GM12878 (cell line): ENCODE data around the gene RAP1GDS1. TPM values are rescaled to one million over a fixed set of nuclear protein-coding genes. Genes with fewer than 3 reads are reported as not detected.

Experiments used
- ATAC-seq: fragments of 200-7000 bp; cut with Tn5 transposase; 3 replicates; pipeline ENCODE4 v1.9.1; 2020; ENCODE audit warnings: mild to moderate bottlenecking, moderate library complexity
- BruUV-seq: library from RNA; stranded (reverse); fragments of 400-500 nt; replicated peaks from 2 replicates; lab custom pipeline; 2021; lab: Mats Ljungman, UMichigan
- CTCF ChIA-PET: fragments of 300-600 bp; sonication (Branson Sonifier 250); formaldehyde crosslinking; extraction: SDS; loops from one replicate; lab custom pipeline; 2021; ENCODE audit warnings: inconsistent platforms; lab: Yijun Ruan, JAX
- POLR2A ChIA-PET: fragments of 350-600 bp; formaldehyde crosslinking; extraction: SDS; loops from one replicate; lab custom pipeline; 2021; ENCODE audit warnings: inconsistent platforms; lab: Charles Lee
- RAD21 ChIA-PET: fragments of 300-600 bp; sonication (Branson Sonifier 250); formaldehyde crosslinking; loops from one replicate; lab custom pipeline; 2023; ENCODE audit warnings: antibody characterized with exemption; ENCODE audit not compliant: unreplicated experiment; lab: Charles Lee
- SMC1A ChIA-PET: fragments of 300-600 bp; sonication (Branson Sonifier 250); formaldehyde crosslinking; loops from one replicate; lab custom pipeline; 2023; ENCODE audit not compliant: unreplicated experiment, uncharacterized antibody; lab: Charles Lee
- DNase-seq: peaks from one replicate; pipeline ENCODE4 v3.0.0-alpha.2; 2011; ENCODE audit warnings: low read depth, low spot score
- FAIRE-seq: peaks from 3 replicates; lab custom pipeline; 2011; peaks lifted over from hg19 to GRCh38; lab: Jason Lieb, UNC
- H2AFZ ChIP-seq: 2 replicates; pipeline ENCODE4 v1.6.0; 2011; ENCODE audit warnings: low read depth, low read length, control low read depth; ENCODE audit not compliant: control insufficient read depth
- H3K27ac ChIP-seq: 2 replicates; pipeline ENCODE4 v1.5.1; 2011; ENCODE audit warnings: control low read depth; ENCODE audit not compliant: control insufficient read depth, insufficient read depth
- H3K27me3 ChIP-seq, 2 experiments: replicated peaks in 1 of 2; 2 replicates each; pipeline versions ENCODE4 v1.6.0 to v1.6.1; 2011; ENCODE audit warnings: low read length in 1 of 2; ENCODE audit not compliant: control insufficient read depth in 2 of 2, insufficient read depth in 2 of 2
- H3K36me3 ChIP-seq, 2 experiments: 2 replicates each; pipeline ENCODE4 v1.5.1; 2011; ENCODE audit warnings: low read length in 1 of 2; ENCODE audit not compliant: control insufficient read depth in 2 of 2, insufficient read depth in 2 of 2
- H3K4me1 ChIP-seq: 2 replicates; pipeline ENCODE4 v1.6.1; 2011; ENCODE audit warnings: mild to moderate bottlenecking, low read length, moderate library complexity, mixed read lengths; ENCODE audit not compliant: control insufficient read depth, insufficient read depth
- H3K4me2 ChIP-seq: 2 replicates; pipeline ENCODE4 v1.6.0; 2011; ENCODE audit warnings: control low read depth; ENCODE audit not compliant: control insufficient read depth, insufficient read depth
- H3K4me3 ChIP-seq: fragments of 200-600 bp; sonication (generic); 2 replicates; pipeline ENCODE4 v1.5.1; 2016
- H3K79me2 ChIP-seq: 2 replicates; pipeline ENCODE4 v1.6.0; 2011; ENCODE audit warnings: low read length; ENCODE audit not compliant: control insufficient read depth, insufficient read depth
- H3K9ac ChIP-seq: 2 replicates; pipeline ENCODE4 v1.8.0; 2011; ENCODE audit warnings: low read length, control low read depth, mixed read lengths; ENCODE audit not compliant: control insufficient read depth, insufficient read depth
- H3K9me3 ChIP-seq: replicated peaks from 3 replicates; pipeline ENCODE4 v1.5.1; 2011; ENCODE audit warnings: mild to moderate bottlenecking, low read length; ENCODE audit not compliant: control insufficient read depth, insufficient read depth
- H4K20me1 ChIP-seq: 2 replicates; pipeline ENCODE4 v1.6.0; 2011; ENCODE audit not compliant: control insufficient read depth, insufficient read depth
- RCOR1 ChIP-seq: conservative IDR thresholded peaks from 2 replicates; pipeline ENCODE4 v1.6.1; 2012; ENCODE audit warnings: low read depth, low read length, improper control_type of control experiment
- SMAD1 ChIP-seq: fragments of 450-650 bp; IDR thresholded peaks from 2 replicates; pipeline ENCODE4 v1.6.1; 2018; ENCODE audit warnings: mild to moderate bottlenecking, low read depth; ENCODE audit not compliant: partially characterized antibody
- WGBS: methylation state at CpG from one replicate; pipeline ENCODE4 v1.1.6; 2016; ENCODE audit warnings: low lambda C conversion rate; ENCODE audit not compliant: insufficient replicate concordance, insufficient coverage; ENCODE audit errors: missing lambda C conversion rate; 5-methylcytosine and 5-hydroxymethylcytosine counted together
- in situ Hi-C: fragments of 300-500 bp; cut with MboI; formaldehyde crosslinking; loops from 9 replicates; pipeline ENCODE4 v1.14.3; 2018; ENCODE audit warnings: mixed read lengths
- intact Hi-C: fragments of 100-400 bp; cut with micrococcal nuclease; formaldehyde crosslinking; loops from one replicate; pipeline ENCODE4 v1.14.2; 2022; ENCODE audit not compliant: unreplicated experiment
- polyA plus RNA-seq, 11 experiments: library from polyadenylated mRNA; depleted of rRNA in 4 of 11; unstranded in 6 of 11; stranded (reverse) in 5 of 11; fragments of >200 nt; fragmentation: Nextera tagmentation in 4 of 11; fragmentation: Illumina TruSeq in 1 of 11; extraction: Ambion mirVana in 4 of 11; extraction: Trizol in 1 of 11; gene quantifications; 1 replicate in 1 of 11; 2 replicates in 10 of 11; pipeline versions ENCODE4 v1.2.1 to v1.2.3, GENCODE V29; 2011 to 2016; ENCODE audit warnings: inconsistent platforms in 2 of 11, missing spikeins in 2 of 11, low read depth in 1 of 11
- total RNA-seq, 4 experiments: library from RNA; depleted of rRNA in 3 of 4; stranded (reverse); fragments of >200 nt in 3 of 4; fragmentation: Illumina TruSeq in 1 of 4; extraction: Trizol in 1 of 4; gene quantifications; 2 replicates each; pipeline versions ENCODE4 v1.2.1 to v1.2.3, GENCODE V29; 2013 to 2021
- TF ChIP-seq, protein P1 (sequence below): fragments of 450-650 bp; IDR thresholded peaks from 2 replicates; pipeline ENCODE4 v1.6.1; 2016; ENCODE audit warnings: mild to moderate bottlenecking, moderate library complexity, borderline replicate concordance

RAP1GDS1 gene
- total and polyA plus RNA-seq, 10 of the 15 experiments (the other 5 are each of a cell fraction or from before 2014, with no cell fraction given): 12.0 to 30.5 (median 20.7) TPM

DNA sequence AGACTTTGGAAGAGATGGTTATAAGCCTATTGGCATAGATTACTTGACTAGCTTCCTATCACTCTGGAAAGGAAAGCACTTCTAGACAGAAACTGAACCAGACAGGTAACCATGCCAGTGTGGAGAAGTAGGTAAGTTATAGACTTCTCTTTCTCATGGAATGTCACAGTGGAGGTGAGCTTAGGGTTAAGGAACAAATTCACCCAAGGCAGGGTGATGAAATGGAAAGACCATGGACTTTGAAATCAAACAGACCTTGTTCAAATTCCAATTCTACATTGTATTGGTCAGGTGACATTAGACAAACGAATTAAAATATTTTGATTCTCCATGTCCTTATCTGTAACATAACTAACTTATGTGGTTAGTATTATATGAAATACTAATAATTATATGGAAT is 7.7 kb upstream of the RAP1GDS1 start:
- in situ Hi-C loops: no loop called here
- WGBS: 53% methylated on average over 1 of the region's 1 CpG
- H3K9me3 ChIP-seq: no peaks in the 10 kb centered on the region
- no peaks in the 10 kb centered on the region for H3K4me1 ChIP-seq
- no TSS peak for BruUV-seq
- intact Hi-C loops: no loop called here
- FAIRE-seq (no peak), ATAC-seq (no peak), DNase-seq (no peak)
- no peak overlapping the region for H3K4me2 ChIP-seq
- ChIA-PET CTCF (no interaction called here), POLR2A (no interaction called here), SMC1A (no interaction called here), RAD21 (no interaction called here)
- no peaks in the 10 kb centered on the region for H3K79me2 ChIP-seq
- no peak for TF ChIP-seq SMAD1
- TF ChIP-seq RCOR1: no peak
- TF ChIP-seq, protein P1, sequence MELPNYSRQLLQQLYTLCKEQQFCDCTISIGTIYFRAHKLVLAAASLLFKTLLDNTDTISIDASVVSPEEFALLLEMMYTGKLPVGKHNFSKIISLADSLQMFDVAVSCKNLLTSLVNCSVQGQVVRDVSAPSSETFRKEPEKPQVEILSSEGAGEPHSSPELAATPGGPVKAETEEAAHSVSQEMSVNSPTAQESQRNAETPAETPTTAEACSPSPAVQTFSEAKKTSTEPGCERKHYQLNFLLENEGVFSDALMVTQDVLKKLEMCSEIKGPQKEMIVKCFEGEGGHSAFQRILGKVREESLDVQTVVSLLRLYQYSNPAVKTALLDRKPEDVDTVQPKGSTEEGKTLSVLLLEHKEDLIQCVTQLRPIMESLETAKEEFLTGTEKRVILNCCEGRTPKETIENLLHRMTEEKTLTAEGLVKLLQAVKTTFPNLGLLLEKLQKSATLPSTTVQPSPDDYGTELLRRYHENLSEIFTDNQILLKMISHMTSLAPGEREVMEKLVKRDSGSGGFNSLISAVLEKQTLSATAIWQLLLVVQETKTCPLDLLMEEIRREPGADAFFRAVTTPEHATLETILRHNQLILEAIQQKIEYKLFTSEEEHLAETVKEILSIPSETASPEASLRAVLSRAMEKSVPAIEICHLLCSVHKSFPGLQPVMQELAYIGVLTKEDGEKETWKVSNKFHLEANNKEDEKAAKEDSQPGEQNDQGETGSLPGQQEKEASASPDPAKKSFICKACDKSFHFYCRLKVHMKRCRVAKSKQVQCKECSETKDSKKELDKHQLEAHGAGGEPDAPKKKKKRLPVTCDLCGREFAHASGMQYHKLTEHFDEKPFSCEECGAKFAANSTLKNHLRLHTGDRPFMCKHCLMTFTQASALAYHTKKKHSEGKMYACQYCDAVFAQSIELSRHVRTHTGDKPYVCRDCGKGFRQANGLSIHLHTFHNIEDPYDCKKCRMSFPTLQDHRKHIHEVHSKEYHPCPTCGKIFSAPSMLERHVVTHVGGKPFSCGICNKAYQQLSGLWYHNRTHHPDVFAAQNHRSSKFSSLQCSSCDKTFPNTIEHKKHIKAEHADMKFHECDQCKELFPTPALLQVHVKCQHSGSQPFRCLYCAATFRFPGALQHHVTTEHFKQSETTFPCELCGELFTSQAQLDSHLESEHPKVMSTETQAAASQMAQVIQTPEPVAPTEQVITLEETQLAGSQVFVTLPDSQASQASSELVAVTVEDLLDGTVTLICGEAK: no peak
- no peak overlapping the region for H3K27ac ChIP-seq
- no peaks in the 10 kb centered on the region for H3K36me3 ChIP-seq
- H3K9ac ChIP-seq: no peak overlapping the region
- no peaks in the 10 kb centered on the region for H3K27me3 ChIP-seq
- H3K4me3 ChIP-seq: no peak overlapping the region
- H2AFZ ChIP-seq: no peak overlapping the region
- H4K20me1 ChIP-seq: no peaks in the 10 kb centered on the region
